GM23338 (cell line): Measurements from ENCODE around the gene TSPAN1. TPM values are rescaled to one million over a fixed set of nuclear protein-coding genes. Genes with fewer than 3 reads are reported as not detected.
A peak's percentile ranks its signal among the peaks of the same experiment; 100 is the strongest.

ENCODE experiments used
- ATAC-seq: fragments of 200-7000 bp; cut with Tn5 transposase; 3 replicates; pipeline ENCODE4 v1.9.1; 2020
- DNase-seq: peaks from one replicate; pipeline ENCODE4 v3.0.0-alpha.2; 2015; ENCODE audit warnings: low spot score
- H2AFZ ChIP-seq: fragments of 200-600 bp; sonication (generic); 2 replicates; pipeline ENCODE4 v1.8.0; 2016; ENCODE audit warnings: antibody characterized with exemption, mild to moderate bottlenecking, moderate library complexity
- H3F3A ChIP-seq: fragments of 200-600 bp; sonication (generic); replicated peaks from 2 replicates; pipeline ENCODE4 v1.8.0; 2017; ENCODE audit warnings: antibody characterized with exemption, mixed run types, low read depth
- H3K27ac ChIP-seq: fragments of 200-600 bp; sonication (generic); 2 replicates; pipeline ENCODE4 v1.6.1; 2016; ENCODE audit warnings: low read depth
- H3K27me3 ChIP-seq: fragments of 200-600 bp; sonication (generic); 2 replicates; pipeline ENCODE4 v1.8.0; 2016; ENCODE audit warnings: mild to moderate bottlenecking, mixed run types, moderate library complexity; ENCODE audit not compliant: insufficient read depth
- H3K36me3 ChIP-seq: fragments of 200-600 bp; sonication (generic); 2 replicates; pipeline ENCODE4 v1.8.0; 2016; ENCODE audit warnings: mild to moderate bottlenecking; ENCODE audit not compliant: insufficient read depth
- H3K4me1 ChIP-seq: fragments of 200-600 bp; sonication (generic); 2 replicates; pipeline ENCODE4 v1.8.0; 2016; ENCODE audit warnings: mild to moderate bottlenecking, moderate library complexity; ENCODE audit not compliant: insufficient read depth
- H3K4me2 ChIP-seq: fragments of 200-600 bp; sonication (generic); 2 replicates; pipeline ENCODE4 v1.7.1; 2017; ENCODE audit warnings: mixed run types
- H3K4me3 ChIP-seq: fragments of 200-600 bp; sonication (generic); 2 replicates; pipeline ENCODE4 v1.6.1; 2016; ENCODE audit warnings: mixed run types
- H3K79me2 ChIP-seq: fragments of 200-600 bp; sonication (generic); replicated peaks from 2 replicates; pipeline ENCODE4 v1.8.0; 2017; ENCODE audit warnings: mild to moderate bottlenecking; ENCODE audit not compliant: insufficient read depth
- H3K9me2 ChIP-seq: fragments of 200-600 bp; sonication (generic); 2 replicates; pipeline ENCODE4 v1.8.0; 2017; ENCODE audit not compliant: insufficient read depth
- H4K20me1 ChIP-seq: fragments of 200-600 bp; sonication (generic); replicated peaks from 2 replicates; pipeline ENCODE4 v1.8.0; 2017; ENCODE audit warnings: mild to moderate bottlenecking; ENCODE audit not compliant: insufficient read depth
- H3K27ac Mint-ChIP-seq: 2 replicates; pipeline ENCODE4 v1.8.0; 2020; ENCODE audit warnings: inconsistent platforms, mild to moderate bottlenecking, moderate library complexity, mixed read lengths
- H3K27me3 Mint-ChIP-seq: 3 replicates; pipeline ENCODE4 v1.8.0; 2022; ENCODE audit warnings: low read depth, mild to moderate bottlenecking, moderate library complexity, mixed read lengths, inconsistent platforms; ENCODE audit not compliant: insufficient read depth, poor library complexity
- H3K36me3 Mint-ChIP-seq: 3 replicates; pipeline ENCODE4 v1.8.0; 2021; ENCODE audit warnings: low read depth, mild to moderate bottlenecking, inconsistent platforms, moderate library complexity, mixed read lengths
- H3K4me1 Mint-ChIP-seq: 3 replicates; pipeline ENCODE4 v1.8.0; 2020; ENCODE audit warnings: mild to moderate bottlenecking, inconsistent platforms, mixed read lengths
- H3K4me3 Mint-ChIP-seq: 3 replicates; pipeline ENCODE4 v1.8.0; 2021; ENCODE audit warnings: moderate library complexity, mild to moderate bottlenecking, inconsistent platforms, mixed read lengths
- H3K9me3 Mint-ChIP-seq: 3 replicates; pipeline ENCODE4 v1.8.0; 2020; ENCODE audit warnings: moderate library complexity, mild to moderate bottlenecking, inconsistent platforms, mixed read lengths
- NANOG ChIP-seq: IDR thresholded peaks from 2 replicates; pipeline ENCODE4 v1.6.1; 2016; ENCODE audit warnings: antibody characterized with exemption, borderline replicate concordance
- POLR2AphosphoS5 ChIP-seq: IDR thresholded peaks from 2 replicates; pipeline ENCODE4 v1.6.1; 2016; ENCODE audit warnings: antibody characterized with exemption, low read depth
- STAT1 ChIP-seq: IDR thresholded peaks from one replicate; pipeline ENCODE4 v1.6.1; 2016; ENCODE audit warnings: antibody characterized with exemption; ENCODE audit not compliant: unreplicated experiment
- ZNF331 ChIP-seq: fragments of 250-450 bp; sonication (Bioruptor Pico); IDR thresholded peaks from 2 replicates; pipeline ENCODE4 v1.5.0; 2020; ENCODE audit warnings: low read depth, mild to moderate bottlenecking, moderate library complexity
- polyA plus RNA-seq: library from polyadenylated mRNA; unstranded; fragments of >200 nt; fragmentation: Nextera tagmentation; extraction: Ambion mirVana; gene quantifications from 2 replicates; pipeline ENCODE4 v1.2.1, GENCODE V29; 2016
- total RNA-seq: library from RNA; depleted of rRNA; stranded (reverse); fragments of >200 nt; shearing (Covaris generic); gene quantifications from 2 replicates; pipeline ENCODE4 v1.2.3, GENCODE V29; 2014
- TF ChIP-seq, protein P1 (sequence below): fragments of 250-450 bp; sonication (Bioruptor Pico); IDR thresholded peaks from 2 replicates; pipeline ENCODE4 v1.5.0; 2020; ENCODE audit warnings: mild to moderate bottlenecking, moderate library complexity
- TF ChIP-seq, protein P2 (sequence below): IDR thresholded peaks from one replicate; pipeline ENCODE4 v1.6.1; 2018; ENCODE audit warnings: antibody characterized with exemption; ENCODE audit not compliant: unreplicated experiment
- TF ChIP-seq, protein P3 (sequence below): IDR thresholded peaks from 2 replicates; pipeline ENCODE4 v1.6.1; 2016; ENCODE audit warnings: antibody characterized with exemption

Gene TSPAN1
- total and polyA plus RNA-seq, 2 experiments from 2014 or later, result not detected

DNA sequence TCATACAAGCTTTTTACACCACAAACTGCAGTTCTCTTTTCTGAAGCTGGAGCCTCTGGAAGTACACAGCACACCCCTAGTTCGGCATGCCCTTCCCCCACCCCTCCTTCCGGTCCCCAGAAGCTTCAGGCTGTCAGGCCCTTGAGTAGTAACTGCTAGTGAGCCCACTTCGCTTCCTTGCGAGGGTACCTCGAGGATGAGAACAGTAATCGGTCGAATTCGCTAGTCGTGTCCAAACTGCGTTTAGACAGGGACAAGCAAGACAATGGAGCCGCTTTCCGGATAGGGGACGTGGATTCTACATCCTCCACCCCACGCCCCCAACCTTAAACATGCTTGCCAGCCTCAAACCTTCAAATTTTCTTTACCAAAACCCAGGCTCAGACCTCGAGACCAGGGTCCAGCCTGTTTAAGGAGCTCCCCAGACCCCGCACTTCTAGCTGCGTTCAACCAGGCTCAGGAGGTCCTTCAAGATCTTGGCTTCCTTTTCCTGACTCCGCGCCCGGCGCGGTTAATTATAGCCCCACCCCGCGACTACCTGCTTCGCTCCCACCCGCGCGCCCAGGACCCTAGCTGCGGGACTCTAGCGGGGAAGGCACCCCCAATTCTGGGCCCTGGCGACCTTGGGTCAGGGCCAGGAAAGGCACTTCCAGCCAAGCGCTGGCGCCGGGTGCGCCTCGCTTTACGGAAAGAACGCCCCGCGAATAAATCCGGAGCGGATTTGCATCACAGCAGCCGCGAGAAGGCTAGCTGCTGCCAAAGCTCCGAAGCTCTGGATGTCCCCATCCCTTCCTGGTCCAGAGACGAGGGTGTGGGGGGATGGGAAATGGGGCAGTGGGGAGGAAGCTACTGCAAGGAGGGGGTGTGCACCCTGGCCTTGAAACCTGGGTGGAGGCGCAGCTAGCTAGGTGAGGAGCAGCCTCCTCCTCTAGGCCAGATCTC lies 8.1 kb upstream of the TSPAN1 start:
- H3K9me2 ChIP-seq, result no peaks in the 10 kb centered on the region
- H3K27ac ChIP-seq, result no peak overlapping the region
- no peaks in the 10 kb centered on the region for H3K9me3 Mint-ChIP-seq
- TF ChIP-seq, protein P1, sequence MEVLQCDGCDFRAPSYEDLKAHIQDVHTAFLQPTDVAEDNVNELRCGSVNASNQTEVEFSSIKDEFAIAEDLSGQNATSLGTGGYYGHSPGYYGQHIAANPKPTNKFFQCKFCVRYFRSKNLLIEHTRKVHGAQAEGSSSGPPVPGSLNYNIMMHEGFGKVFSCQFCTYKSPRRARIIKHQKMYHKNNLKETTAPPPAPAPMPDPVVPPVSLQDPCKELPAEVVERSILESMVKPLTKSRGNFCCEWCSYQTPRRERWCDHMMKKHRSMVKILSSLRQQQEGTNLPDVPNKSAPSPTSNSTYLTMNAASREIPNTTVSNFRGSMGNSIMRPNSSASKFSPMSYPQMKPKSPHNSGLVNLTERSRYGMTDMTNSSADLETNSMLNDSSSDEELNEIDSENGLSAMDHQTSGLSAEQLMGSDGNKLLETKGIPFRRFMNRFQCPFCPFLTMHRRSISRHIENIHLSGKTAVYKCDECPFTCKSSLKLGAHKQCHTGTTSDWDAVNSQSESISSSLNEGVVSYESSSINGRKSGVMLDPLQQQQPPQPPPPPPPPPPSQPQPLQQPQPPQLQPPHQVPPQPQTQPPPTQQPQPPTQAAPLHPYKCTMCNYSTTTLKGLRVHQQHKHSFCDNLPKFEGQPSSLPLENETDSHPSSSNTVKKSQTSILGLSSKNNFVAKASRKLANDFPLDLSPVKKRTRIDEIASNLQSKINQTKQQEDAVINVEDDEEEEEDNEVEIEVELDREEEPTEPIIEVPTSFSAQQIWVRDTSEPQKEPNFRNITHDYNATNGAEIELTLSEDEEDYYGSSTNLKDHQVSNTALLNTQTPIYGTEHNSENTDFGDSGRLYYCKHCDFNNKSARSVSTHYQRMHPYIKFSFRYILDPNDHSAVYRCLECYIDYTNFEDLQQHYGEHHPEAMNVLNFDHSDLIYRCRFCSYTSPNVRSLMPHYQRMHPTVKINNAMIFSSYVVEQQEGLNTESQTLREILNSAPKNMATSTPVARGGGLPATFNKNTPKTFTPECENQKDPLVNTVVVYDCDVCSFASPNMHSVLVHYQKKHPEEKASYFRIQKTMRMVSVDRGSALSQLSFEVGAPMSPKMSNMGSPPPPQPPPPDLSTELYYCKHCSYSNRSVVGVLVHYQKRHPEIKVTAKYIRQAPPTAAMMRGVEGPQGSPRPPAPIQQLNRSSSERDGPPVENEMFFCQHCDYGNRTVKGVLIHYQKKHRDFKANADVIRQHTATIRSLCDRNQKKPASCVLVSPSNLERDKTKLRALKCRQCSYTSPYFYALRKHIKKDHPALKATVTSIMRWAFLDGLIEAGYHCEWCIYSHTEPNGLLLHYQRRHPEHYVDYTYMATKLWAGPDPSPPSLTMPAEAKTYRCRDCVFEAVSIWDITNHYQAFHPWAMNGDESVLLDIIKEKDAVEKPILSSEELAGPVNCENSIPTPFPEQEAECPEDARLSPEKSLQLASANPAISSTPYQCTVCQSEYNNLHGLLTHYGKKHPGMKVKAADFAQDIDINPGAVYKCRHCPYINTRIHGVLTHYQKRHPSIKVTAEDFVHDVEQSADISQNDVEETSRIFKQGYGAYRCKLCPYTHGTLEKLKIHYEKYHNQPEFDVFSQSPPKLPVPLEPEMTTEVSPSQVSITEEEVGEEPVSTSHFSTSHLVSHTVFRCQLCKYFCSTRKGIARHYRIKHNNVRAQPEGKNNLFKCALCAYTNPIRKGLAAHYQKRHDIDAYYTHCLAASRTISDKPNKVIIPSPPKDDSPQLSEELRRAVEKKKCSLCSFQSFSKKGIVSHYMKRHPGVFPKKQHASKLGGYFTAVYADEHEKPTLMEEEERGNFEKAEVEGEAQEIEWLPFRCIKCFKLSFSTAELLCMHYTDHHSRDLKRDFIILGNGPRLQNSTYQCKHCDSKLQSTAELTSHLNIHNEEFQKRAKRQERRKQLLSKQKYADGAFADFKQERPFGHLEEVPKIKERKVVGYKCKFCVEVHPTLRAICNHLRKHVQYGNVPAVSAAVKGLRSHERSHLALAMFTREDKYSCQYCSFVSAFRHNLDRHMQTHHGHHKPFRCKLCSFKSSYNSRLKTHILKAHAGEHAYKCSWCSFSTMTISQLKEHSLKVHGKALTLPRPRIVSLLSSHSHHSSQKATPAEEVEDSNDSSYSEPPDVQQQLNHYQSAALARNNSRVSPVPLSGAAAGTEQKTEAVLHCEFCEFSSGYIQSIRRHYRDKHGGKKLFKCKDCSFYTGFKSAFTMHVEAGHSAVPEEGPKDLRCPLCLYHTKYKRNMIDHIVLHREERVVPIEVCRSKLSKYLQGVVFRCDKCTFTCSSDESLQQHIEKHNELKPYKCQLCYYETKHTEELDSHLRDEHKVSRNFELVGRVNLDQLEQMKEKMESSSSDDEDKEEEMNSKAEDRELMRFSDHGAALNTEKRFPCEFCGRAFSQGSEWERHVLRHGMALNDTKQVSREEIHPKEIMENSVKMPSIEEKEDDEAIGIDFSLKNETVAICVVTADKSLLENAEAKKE (CRISPR knock-in tag), result no peak
- TF ChIP-seq, protein P2, sequence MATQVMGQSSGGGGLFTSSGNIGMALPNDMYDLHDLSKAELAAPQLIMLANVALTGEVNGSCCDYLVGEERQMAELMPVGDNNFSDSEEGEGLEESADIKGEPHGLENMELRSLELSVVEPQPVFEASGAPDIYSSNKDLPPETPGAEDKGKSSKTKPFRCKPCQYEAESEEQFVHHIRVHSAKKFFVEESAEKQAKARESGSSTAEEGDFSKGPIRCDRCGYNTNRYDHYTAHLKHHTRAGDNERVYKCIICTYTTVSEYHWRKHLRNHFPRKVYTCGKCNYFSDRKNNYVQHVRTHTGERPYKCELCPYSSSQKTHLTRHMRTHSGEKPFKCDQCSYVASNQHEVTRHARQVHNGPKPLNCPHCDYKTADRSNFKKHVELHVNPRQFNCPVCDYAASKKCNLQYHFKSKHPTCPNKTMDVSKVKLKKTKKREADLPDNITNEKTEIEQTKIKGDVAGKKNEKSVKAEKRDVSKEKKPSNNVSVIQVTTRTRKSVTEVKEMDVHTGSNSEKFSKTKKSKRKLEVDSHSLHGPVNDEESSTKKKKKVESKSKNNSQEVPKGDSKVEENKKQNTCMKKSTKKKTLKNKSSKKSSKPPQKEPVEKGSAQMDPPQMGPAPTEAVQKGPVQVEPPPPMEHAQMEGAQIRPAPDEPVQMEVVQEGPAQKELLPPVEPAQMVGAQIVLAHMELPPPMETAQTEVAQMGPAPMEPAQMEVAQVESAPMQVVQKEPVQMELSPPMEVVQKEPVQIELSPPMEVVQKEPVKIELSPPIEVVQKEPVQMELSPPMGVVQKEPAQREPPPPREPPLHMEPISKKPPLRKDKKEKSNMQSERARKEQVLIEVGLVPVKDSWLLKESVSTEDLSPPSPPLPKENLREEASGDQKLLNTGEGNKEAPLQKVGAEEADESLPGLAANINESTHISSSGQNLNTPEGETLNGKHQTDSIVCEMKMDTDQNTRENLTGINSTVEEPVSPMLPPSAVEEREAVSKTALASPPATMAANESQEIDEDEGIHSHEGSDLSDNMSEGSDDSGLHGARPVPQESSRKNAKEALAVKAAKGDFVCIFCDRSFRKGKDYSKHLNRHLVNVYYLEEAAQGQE, result no peak
- TF ChIP-seq, protein P3, sequence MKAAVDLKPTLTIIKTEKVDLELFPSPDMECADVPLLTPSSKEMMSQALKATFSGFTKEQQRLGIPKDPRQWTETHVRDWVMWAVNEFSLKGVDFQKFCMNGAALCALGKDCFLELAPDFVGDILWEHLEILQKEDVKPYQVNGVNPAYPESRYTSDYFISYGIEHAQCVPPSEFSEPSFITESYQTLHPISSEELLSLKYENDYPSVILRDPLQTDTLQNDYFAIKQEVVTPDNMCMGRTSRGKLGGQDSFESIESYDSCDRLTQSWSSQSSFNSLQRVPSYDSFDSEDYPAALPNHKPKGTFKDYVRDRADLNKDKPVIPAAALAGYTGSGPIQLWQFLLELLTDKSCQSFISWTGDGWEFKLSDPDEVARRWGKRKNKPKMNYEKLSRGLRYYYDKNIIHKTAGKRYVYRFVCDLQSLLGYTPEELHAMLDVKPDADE, result no peak
- no peak for TF ChIP-seq NANOG
- TF ChIP-seq POLR2AphosphoS5, result no peak
- TF ChIP-seq ZNF331 (CRISPR knock-in tag), result no peak
- no peak for TF ChIP-seq STAT1
- peaks cover 18% of the 10 kb centered on the region for H3K27me3 ChIP-seq
- H3K4me3 ChIP-seq, result peak overlapping the region; percentile 61
- peaks cover 32% of the 10 kb centered on the region for H3K27me3 Mint-ChIP-seq
- H3F3A ChIP-seq, result 0 out of 2 replicates have a peak, but pooled peaks cover 3% of the 10 kb centered on the region
- no peaks in the 10 kb centered on the region for H3K36me3 Mint-ChIP-seq
- H3K27ac Mint-ChIP-seq, result no peak overlapping the region
- no peaks in the 10 kb centered on the region for H4K20me1 ChIP-seq
- H2AFZ ChIP-seq, result peak overlapping the region; percentile 100
- peaks cover 15% of the 10 kb centered on the region for H3K4me1 ChIP-seq
- DNase-seq (peak; percentile 75), ATAC-seq (peak; percentile 71)
- H3K4me2 ChIP-seq, result peak overlapping the region; percentile 84
- H3K4me3 Mint-ChIP-seq, result peak overlapping the region; percentile 65
- no peaks in the 10 kb centered on the region for H3K36me3 ChIP-seq
- H3K79me2 ChIP-seq, result no peaks in the 10 kb centered on the region
- H3K4me1 Mint-ChIP-seq, result peaks cover 22% of the 10 kb centered on the region
